ENCODE data around the gene CFAP92. TPM values are rescaled to one million over a fixed set of nuclear protein-coding genes. Genes with fewer than 3 reads are reported as not detected.

CFAP92 gene
- total RNA-seq, 1 experiment from 2014 or later, result 0.18 TPM

DNA sequence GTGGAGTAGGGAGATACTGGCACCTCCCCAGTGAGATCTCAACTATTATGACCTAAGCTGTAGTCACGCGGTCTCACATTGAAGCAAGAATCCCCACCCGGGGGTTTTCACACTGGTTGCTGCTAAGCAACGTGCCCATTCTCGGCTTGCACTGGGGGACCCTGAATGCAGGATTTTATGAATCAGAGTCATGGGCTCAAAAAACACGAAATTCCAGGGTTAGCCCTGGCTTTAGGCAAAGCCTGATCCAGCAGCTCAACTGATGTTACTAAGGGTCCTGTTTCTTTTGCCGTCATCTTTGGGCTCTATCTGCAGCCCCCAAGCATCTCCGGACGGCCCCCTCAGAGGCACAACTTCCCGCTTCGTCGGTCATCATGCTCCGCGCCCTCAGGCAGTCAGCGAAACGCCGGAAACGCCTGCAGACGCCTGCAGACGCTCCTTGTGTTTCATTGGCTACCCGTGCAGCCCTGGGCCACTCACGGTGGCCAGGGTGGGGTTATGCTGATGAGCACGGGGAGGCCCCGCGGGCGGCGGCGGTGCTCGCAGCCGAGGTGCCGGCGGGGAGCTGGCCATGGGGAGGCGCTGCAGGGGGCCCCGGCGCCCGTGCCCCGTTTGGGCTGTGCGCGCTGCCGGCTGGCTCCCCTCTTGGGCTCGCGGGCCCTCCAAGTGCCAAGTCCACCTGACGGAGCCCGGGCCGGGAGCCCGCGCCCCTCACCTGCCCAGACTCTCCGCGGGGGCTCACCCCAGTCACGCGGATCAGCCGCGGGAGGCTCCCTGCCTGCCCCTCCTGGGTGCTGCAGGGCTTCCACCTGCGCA lies 33.1 kb upstream of the CFAP92 start:
- TF ChIP-seq TCF7L2 (IDR thresholded peaks at IDR 0.05; ENCODE audit: low read depth, low read length), result peak; percentile 41; the same call in 1 of the 2 replicates
- peak; percentile 56; the same call in 1 of the 2 replicates for TF ChIP-seq POLR2AphosphoS5 (IDR thresholded peaks at IDR 0.05; ENCODE audit: low read depth, low read length)
- TF ChIP-seq, protein P1, sequence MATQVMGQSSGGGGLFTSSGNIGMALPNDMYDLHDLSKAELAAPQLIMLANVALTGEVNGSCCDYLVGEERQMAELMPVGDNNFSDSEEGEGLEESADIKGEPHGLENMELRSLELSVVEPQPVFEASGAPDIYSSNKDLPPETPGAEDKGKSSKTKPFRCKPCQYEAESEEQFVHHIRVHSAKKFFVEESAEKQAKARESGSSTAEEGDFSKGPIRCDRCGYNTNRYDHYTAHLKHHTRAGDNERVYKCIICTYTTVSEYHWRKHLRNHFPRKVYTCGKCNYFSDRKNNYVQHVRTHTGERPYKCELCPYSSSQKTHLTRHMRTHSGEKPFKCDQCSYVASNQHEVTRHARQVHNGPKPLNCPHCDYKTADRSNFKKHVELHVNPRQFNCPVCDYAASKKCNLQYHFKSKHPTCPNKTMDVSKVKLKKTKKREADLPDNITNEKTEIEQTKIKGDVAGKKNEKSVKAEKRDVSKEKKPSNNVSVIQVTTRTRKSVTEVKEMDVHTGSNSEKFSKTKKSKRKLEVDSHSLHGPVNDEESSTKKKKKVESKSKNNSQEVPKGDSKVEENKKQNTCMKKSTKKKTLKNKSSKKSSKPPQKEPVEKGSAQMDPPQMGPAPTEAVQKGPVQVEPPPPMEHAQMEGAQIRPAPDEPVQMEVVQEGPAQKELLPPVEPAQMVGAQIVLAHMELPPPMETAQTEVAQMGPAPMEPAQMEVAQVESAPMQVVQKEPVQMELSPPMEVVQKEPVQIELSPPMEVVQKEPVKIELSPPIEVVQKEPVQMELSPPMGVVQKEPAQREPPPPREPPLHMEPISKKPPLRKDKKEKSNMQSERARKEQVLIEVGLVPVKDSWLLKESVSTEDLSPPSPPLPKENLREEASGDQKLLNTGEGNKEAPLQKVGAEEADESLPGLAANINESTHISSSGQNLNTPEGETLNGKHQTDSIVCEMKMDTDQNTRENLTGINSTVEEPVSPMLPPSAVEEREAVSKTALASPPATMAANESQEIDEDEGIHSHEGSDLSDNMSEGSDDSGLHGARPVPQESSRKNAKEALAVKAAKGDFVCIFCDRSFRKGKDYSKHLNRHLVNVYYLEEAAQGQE (IDR thresholded peaks at IDR 0.05; ENCODE audit: insufficient read depth in 1 of 2, low read depth in 2 of 2, low read length in 1 of 2), result no peak
- TF ChIP-seq SIN3A (IDR thresholded peaks at IDR 0.05; ENCODE audit: borderline replicate concordance, insufficient read depth, low read depth, low read length), result no peak
- TF ChIP-seq, protein P2, sequence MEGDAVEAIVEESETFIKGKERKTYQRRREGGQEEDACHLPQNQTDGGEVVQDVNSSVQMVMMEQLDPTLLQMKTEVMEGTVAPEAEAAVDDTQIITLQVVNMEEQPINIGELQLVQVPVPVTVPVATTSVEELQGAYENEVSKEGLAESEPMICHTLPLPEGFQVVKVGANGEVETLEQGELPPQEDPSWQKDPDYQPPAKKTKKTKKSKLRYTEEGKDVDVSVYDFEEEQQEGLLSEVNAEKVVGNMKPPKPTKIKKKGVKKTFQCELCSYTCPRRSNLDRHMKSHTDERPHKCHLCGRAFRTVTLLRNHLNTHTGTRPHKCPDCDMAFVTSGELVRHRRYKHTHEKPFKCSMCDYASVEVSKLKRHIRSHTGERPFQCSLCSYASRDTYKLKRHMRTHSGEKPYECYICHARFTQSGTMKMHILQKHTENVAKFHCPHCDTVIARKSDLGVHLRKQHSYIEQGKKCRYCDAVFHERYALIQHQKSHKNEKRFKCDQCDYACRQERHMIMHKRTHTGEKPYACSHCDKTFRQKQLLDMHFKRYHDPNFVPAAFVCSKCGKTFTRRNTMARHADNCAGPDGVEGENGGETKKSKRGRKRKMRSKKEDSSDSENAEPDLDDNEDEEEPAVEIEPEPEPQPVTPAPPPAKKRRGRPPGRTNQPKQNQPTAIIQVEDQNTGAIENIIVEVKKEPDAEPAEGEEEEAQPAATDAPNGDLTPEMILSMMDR (IDR thresholded peaks at IDR 0.05), result peak; percentile 96
- in situ Hi-C loops (cut with HindIII; ENCODE audit: low pct_unique_long_range_greater_than_20kb, low sequenced_read_pairs) (no loop called here), intact Hi-C loops (cut with micrococcal nuclease; ENCODE audit: unreplicated experiment) (loop anchor here (10.0 kb wide), 1 partner anchor 218 kb away; the partner anchor contains the start of gene COPG1)
- no peaks in the 10 kb centered on the region for H3K36me3 ChIP-seq (ENCODE audit: control insufficient read depth, insufficient read depth, low read length)
- ChIA-PET POLR2A (interaction anchor here (0.6 kb wide), 2 partner anchors 42 to 132 kb away, joined by 4 to 11 read pairs; no protein-coding TSS in a partner anchor), CTCF (interaction anchor here (0.5 to 2.9 kb wide), 4 partner anchors 23 to 90 kb away, joined by 3 to 12 read pairs (median 7); no protein-coding TSS in a partner anchor)
- peaks cover 14% of the 10 kb centered on the region for H3K4me1 ChIP-seq (ENCODE audit: control insufficient read depth, insufficient read depth, low read length)
- peak; percentile 98 for ATAC-seq
- peak overlapping the region; percentile 53 to 64 for H3K4me3 ChIP-seq (ENCODE audit: low read depth in 2 of 2, low read length in 2 of 2)
- H3K27ac ChIP-seq (ENCODE audit: low read length), result peak overlapping the region; percentile 80
- peak; percentile 52 for DNase-seq (ENCODE audit: low read depth, low spot score)
- no peaks in the 10 kb centered on the region for H3K9me3 ChIP-seq (ENCODE audit: control insufficient read depth, insufficient read depth, low read depth, low read length)
- H3K27me3 ChIP-seq (ENCODE audit: control insufficient read depth, insufficient read depth, low read length), result no peaks in the 10 kb centered on the region
- BruUV-seq (replicated peaks), result no TSS peak

DNA sequence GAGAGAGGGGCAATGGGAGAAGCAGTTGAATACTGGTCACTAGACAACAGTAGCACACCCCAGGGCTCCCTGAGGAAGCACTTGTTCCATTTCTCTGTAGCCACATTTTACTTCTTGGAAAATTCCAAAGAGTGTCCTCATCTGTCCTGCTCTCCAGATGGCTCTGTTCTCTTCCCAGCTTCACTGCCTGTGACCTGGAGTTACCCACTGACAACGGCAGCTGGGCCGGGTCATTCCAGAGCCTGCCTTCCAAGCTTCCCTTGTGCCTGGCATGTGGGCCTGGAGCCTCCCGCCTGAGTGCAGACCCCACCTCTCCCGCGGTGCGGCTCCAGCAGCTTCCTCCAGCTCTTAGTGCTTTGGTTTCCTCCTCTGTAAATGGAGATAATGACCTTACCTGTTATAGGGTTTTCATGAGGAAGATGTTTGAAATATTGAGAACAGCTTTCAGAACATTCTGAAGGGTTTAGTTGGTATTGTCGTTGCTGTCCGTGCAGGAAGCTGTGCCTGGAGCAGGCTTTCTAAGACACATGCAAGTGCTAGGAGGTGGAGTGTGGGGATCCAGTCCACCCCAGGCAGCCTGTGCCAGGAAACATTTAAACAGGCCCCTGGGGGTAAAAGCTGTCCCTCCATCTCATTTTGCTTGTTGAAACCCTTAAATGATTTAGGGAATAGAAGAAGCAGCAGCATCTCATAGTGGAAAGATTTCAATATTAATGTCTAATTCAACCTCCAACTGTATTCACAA lies 32.0 kb upstream of the CFAP92 start:
- DNase-seq (ENCODE audit: low read depth, low spot score) (no peak), ATAC-seq (no peak)
- Histone ChIP-seq H3K4me1 (ENCODE audit: control insufficient read depth, insufficient read depth, low read length) (peaks cover 14% of the 10 kb centered on the region), H3K4me3 (ENCODE audit: low read depth in 2 of 2, low read length in 2 of 2) (no peak overlapping the region), H3K27me3 (ENCODE audit: control insufficient read depth, insufficient read depth, low read length) (no peaks in the 10 kb centered on the region), H3K27ac (ENCODE audit: low read length) (no peak overlapping the region), H3K9me3 (ENCODE audit: control insufficient read depth, insufficient read depth, low read depth, low read length) (no peaks in the 10 kb centered on the region), H3K36me3 (ENCODE audit: control insufficient read depth, insufficient read depth, low read length) (no peaks in the 10 kb centered on the region)
- intact Hi-C loops (cut with micrococcal nuclease; ENCODE audit: unreplicated experiment) (loop anchor here (10.0 kb wide), 1 partner anchor 219 kb away; the partner anchor contains the start of gene COPG1), in situ Hi-C loops (cut with HindIII; ENCODE audit: low pct_unique_long_range_greater_than_20kb, low sequenced_read_pairs) (no loop called here)
- no TSS peak for BruUV-seq (replicated peaks)
- TF ChIP-seq, protein P1 (IDR thresholded peaks at IDR 0.05; ENCODE audit: insufficient read depth in 1 of 2, low read depth in 2 of 2, low read length in 1 of 2), result no peak
- TF ChIP-seq SIN3A (IDR thresholded peaks at IDR 0.05; ENCODE audit: borderline replicate concordance, insufficient read depth, low read depth, low read length) (no peak), POLR2AphosphoS5 (IDR thresholded peaks at IDR 0.05; ENCODE audit: low read depth, low read length) (no peak), TCF7L2 (IDR thresholded peaks at IDR 0.05; ENCODE audit: low read depth, low read length) (no peak)
- TF ChIP-seq, protein P2 (IDR thresholded peaks at IDR 0.05), result no peak
- ChIA-PET CTCF (interaction anchor here (0.5 to 2.9 kb wide), 3 partner anchors 22 to 91 kb away, joined by 3 to 12 read pairs (median 11); no protein-coding TSS in a partner anchor), POLR2A (no interaction called here)

Data from Panc1 (cell line).